Vagina (tissue), 2 donors: ENCODE measurements around the gene RNASE13. TPM values are rescaled to one million over a fixed set of nuclear protein-coding genes. Genes with fewer than 3 reads are reported as not detected.
A peak's percentile ranks its signal among the peaks of the same experiment; 100 is the strongest.
"Not testable (repeated sequence)": the region's sequence is repeated elsewhere in the genome, so short reads cannot be mapped to it uniquely, and the experiment has no call there.

Experiments used
- DNase-seq, 2 donors: peaks; one replicate each; pipeline ENCODE4 v3.0.0-alpha.2; 2017; ENCODE audit errors: extremely low spot score in 2 of 2
- H3K27ac ChIP-seq: fragments of 200-600 bp; sonication (generic); one replicate; pipeline ENCODE4 v1.5.1; 2019
- H3K27me3 ChIP-seq: fragments of 200-600 bp; sonication (generic); one replicate; pipeline ENCODE4 v1.5.1; 2019
- H3K36me3 ChIP-seq, 2 donors: fragments of 200-600 bp; sonication (generic); one replicate each; pipeline ENCODE4 v1.5.1; 2017 to 2019
- H3K4me1 ChIP-seq: fragments of 200-600 bp; sonication (generic); one replicate; pipeline ENCODE4 v1.5.1; 2019
- H3K4me3 ChIP-seq, 2 donors: fragments of 200-600 bp; sonication (generic); 1 replicate in 1 of 2; 2 replicates in 1 of 2; pipeline ENCODE4 v1.5.1; 2016 to 2019
- H3K9me3 ChIP-seq: fragments of 200-600 bp; sonication (generic); one replicate; pipeline ENCODE4 v1.5.1; 2019
- CTCF ChIP-seq, 3 experiments: fragments of 450-650 bp in 2 of 3; fragments of 200-600 bp in 1 of 3; sonication (generic) in 1 of 3; IDR thresholded peaks; one replicate each; pipeline ENCODE4 v1.5.1; 2017 to 2019; ENCODE audit warnings: antibody characterized with exemption in 3 of 3, mild to moderate bottlenecking in 2 of 3, moderate library complexity in 2 of 3
- POLR2A ChIP-seq, 2 donors: fragments of 450-650 bp; IDR thresholded peaks; one replicate each; pipeline ENCODE4 v1.6.1; 2017; ENCODE audit warnings: antibody characterized with exemption in 2 of 2, mild to moderate bottlenecking in 2 of 2, moderate library complexity in 2 of 2
- POLR2AphosphoS5 ChIP-seq, 2 donors: sonication (generic); formaldehyde crosslinking; IDR thresholded peaks; one replicate each; pipeline ENCODE4 v1.9.0; 2017; ENCODE audit warnings: antibody characterized with exemption in 2 of 2, mild to moderate bottlenecking in 2 of 2, low read depth in 1 of 2; ENCODE audit not compliant: insufficient read depth in 1 of 2
- intact Hi-C: fragments of 100-400 bp; cut with DNase I; formaldehyde crosslinking; loops from one replicate; pipeline ENCODE4 v1.15.1; 2023
- microRNA-seq: library from miRNA; unstranded; fragments of <30 nt; microRNA quantifications from one replicate; pipeline ENCODE4, GENCODE V29; 2017; ENCODE audit warnings: borderline number of aligned reads, borderline replicate concordance
- total RNA-seq: library from RNA; depleted of rRNA; stranded (reverse); fragments of >200 nt; gene quantifications from one replicate; pipeline ENCODE4 v1.2.3, GENCODE V29; 2016

The RNASE13 gene
- total RNA-seq, 1 donor from 2014 or later, result not detected

- Histone ChIP-seq H3K27me3 (no peaks in the 10 kb centered on the region), H3K27ac (peak overlapping the region; percentile 41), H3K4me3 (no peak overlapping the region), H3K9me3 (no peaks in the 10 kb centered on the region), H3K4me1 (peaks cover 43% of the 10 kb centered on the region), H3K36me3 (peaks cover 0 to 4% of the 10 kb centered on the region in 2 donors)
- intact Hi-C loops, result no loop called here
- TF ChIP-seq POLR2AphosphoS5 (IDR thresholded peaks at IDR 0.05; ENCODE audit: insufficient read depth in 1 of 2, low read depth in 1 of 2), result peak in 1 of 2 donors; percentile 85
- no peak for TF ChIP-seq POLR2A (IDR thresholded peaks at IDR 0.05)
- TF ChIP-seq CTCF (IDR thresholded peaks at IDR 0.05), result no peak
- no peak for DNase-seq
Measured at GRCh38 chr14:20986811-20987210, 47.8 kb downstream of the RNASE13 start.

GRCh38 chr14:20985650-20986049, 49.0 kb downstream of the RNASE13 start:
- H3K27ac ChIP-seq, H3K9me3 ChIP-seq, H3K27me3 ChIP-seq, intact Hi-C loops, H3K4me3 ChIP-seq, H3K36me3 ChIP-seq, DNase-seq: not testable (repeated sequence)
- peaks cover 31% of the 10 kb centered on the region for H3K4me1 ChIP-seq

Small RNAs within 50 kb of the gene (microRNA-seq; reads per million reads assigned to microRNA genes)
- gene MIR6717, result not detected

Other genes with a start within 250 kb of the RNASE13 start
- 174 TPM for gene RNASE1, start 232.0 kb downstream of the RNASE13 start, total RNA-seq
- gene RNASE3, start 143.4 kb downstream of the RNASE13 start, total RNA-seq, result not detected
- gene RNASE2, start 79.3 kb downstream of the RNASE13 start, total RNA-seq, result 1.5 TPM
- gene METTL17, start 44.8 kb downstream of the RNASE13 start, total RNA-seq, result 77.1 TPM
- 5.4 TPM for gene SLC39A2, start 35.5 kb downstream of the RNASE13 start, total RNA-seq
- 307 TPM for gene NDRG2, start 9.7 kb downstream of the RNASE13 start, total RNA-seq
- not detected for gene TPPP2, start 4.6 kb downstream of the RNASE13 start, total RNA-seq
- gene RNASE7, start 7.6 kb upstream of the RNASE13 start, total RNA-seq, result 18.2 TPM
- gene RNASE8, start 23.0 kb upstream of the RNASE13 start, total RNA-seq, result not detected
- gene ARHGEF40, start 35.5 kb upstream of the RNASE13 start, total RNA-seq, result 36.3 TPM
- 69.2 TPM for gene ZNF219, start 63.8 kb upstream of the RNASE13 start, total RNA-seq
- gene TMEM253, start 66.3 kb upstream of the RNASE13 start, total RNA-seq, result not detected
- not detected for gene OR5AU1, start 121.3 kb upstream of the RNASE13 start, total RNA-seq
- 345 TPM for gene HNRNPC, start 234.6 kb upstream of the RNASE13 start, total RNA-seq
- not detected for gene RPGRIP1, start 245.3 kb upstream of the RNASE13 start, total RNA-seq